ES-I3 (cell line): ENCODE measurements around the gene MALT1.

Source experiments
- H3K36me3 ChIP-seq: 2 replicates; pipeline ENCODE4 v1.6.1; 2013; ENCODE audit warnings: mild to moderate bottlenecking, low read length, control low read depth, moderate library complexity; ENCODE audit not compliant: insufficient read depth
- H3K4me1 ChIP-seq: 2 replicates; pipeline ENCODE4 v1.6.1; 2013; ENCODE audit warnings: mild to moderate bottlenecking, control low read depth, low read length; ENCODE audit not compliant: insufficient read depth
- H3K9ac ChIP-seq: 2 replicates; pipeline ENCODE4 v1.6.1; 2013; ENCODE audit warnings: low read depth, mild to moderate bottlenecking, low read length, moderate library complexity
- H3K9me3 ChIP-seq: 2 replicates; pipeline ENCODE4 v1.6.1; 2013; ENCODE audit warnings: mild to moderate bottlenecking, low read length, moderate library complexity; ENCODE audit not compliant: control insufficient read depth, insufficient read depth

Gene MALT1

DNA sequence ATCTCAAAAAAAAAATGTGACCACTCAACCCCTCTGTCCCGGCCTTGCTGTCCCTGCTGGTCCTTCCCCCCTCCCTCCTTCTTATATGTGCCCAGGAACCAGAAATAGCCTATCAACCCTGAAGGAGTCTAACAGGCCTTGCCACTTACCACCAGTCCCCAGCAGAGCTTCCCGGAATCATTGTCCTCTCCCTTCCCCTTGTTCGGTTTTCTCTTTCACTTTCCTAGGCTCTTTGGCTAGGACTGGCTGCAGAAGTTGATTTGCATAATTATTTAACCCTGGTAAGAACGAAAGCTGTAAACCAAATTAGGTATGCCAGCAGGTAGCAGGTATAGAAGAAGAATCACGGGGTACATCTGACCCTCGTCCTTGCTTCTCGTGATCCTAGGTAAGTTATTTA, 120.8 kb downstream of the MALT1 start:
- Histone ChIP-seq H3K36me3 (no peaks in the 10 kb centered on the region), H3K9me3 (no peaks in the 10 kb centered on the region), H3K4me1 (peaks cover 24% of the 10 kb centered on the region), H3K9ac (no peak overlapping the region)

DNA sequence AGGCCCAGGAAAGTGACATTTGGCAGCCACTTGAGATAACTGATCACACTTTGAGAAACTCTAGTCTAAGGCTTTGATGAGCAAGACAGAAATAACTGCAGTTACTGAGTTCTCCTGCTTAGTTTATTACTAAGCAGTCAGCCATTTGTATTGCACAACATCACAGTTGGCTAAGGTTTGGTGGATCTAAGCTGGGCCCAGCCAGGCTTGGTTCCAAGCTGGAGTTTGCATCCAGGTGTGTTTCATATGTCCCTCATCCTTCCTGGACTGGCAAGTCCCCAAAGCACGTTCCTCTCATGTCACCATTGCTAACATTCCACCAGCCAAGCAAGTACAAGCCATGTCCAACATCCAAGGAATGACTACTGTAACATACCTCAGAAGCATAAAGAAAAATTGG, 122.1 kb downstream of the MALT1 start:
- H3K9ac ChIP-seq: no peak overlapping the region
- H3K9me3 ChIP-seq: no peaks in the 10 kb centered on the region
- peaks cover 18% of the 10 kb centered on the region for H3K4me1 ChIP-seq
- no peaks in the 10 kb centered on the region for H3K36me3 ChIP-seq

DNA sequence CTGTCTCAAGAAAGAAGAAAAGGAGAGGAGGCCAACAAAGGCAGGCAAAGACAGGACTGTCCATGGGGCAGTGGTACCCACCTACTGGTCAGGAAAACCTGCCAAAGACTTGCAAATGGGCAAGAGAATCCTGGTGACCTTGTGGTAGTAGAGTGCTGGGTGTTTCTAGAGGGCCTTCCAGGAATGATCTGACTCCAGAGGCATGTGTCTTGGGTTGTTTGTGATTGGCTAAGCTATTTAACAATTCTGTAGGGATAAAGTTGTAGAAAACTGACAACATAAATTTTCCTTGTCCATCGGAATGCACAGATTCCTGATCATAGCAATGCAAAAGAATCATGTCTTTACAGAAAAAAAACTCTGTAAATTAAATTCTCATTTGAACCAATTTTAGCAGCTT, 125.0 kb downstream of the MALT1 start:
- no peaks in the 10 kb centered on the region for H3K4me1 ChIP-seq
- no peak overlapping the region for H3K9ac ChIP-seq
- H3K9me3 ChIP-seq: no peaks in the 10 kb centered on the region
- H3K36me3 ChIP-seq: no peaks in the 10 kb centered on the region

DNA sequence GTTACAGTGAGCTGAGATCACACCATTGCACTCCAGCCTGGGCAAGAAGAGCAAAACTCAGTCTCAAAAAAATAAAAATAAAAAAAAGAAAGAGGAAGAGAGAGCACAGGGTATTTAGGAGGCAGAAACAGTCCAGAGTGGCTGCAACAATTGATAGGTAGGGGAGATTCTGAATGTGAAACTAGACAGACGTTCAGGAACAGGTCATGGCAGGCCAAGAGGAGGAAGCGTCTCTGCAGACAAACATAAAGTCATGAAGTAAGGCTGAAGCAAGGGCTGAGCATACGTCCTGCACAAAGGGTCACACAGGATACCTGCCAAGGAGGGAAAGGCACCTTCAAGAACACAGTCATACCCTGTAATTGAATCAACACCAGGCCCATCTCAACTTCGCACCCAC, 129.3 kb downstream of the MALT1 start:
- Histone ChIP-seq H3K36me3 (no peaks in the 10 kb centered on the region), H3K9me3 (no peaks in the 10 kb centered on the region), H3K9ac (no peak overlapping the region), H3K4me1 (peaks cover 5% of the 10 kb centered on the region)

DNA sequence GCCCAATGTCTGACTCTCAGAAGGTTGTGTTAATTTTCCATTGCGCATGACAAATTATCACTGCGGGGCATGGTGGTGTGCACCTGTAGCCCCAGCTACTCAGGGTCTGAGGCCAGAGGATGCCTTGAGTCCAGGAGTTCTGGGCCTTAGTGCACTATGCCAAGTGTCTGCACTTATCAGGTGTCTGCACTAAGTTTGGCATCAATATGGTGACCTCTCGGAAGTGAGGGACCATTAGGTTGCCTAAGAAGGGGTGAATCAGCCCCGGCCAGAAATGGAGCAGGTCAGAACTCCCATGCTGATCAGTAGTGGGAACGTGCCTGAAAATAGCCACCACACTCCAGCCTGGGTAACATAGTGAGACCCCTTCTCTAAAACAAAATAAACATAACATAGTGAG, 131.7 kb downstream of the MALT1 start:
- Histone ChIP-seq H3K36me3 (no peaks in the 10 kb centered on the region), H3K4me1 (peaks cover 12% of the 10 kb centered on the region), H3K9ac (no peak overlapping the region), H3K9me3 (no peaks in the 10 kb centered on the region)

DNA sequence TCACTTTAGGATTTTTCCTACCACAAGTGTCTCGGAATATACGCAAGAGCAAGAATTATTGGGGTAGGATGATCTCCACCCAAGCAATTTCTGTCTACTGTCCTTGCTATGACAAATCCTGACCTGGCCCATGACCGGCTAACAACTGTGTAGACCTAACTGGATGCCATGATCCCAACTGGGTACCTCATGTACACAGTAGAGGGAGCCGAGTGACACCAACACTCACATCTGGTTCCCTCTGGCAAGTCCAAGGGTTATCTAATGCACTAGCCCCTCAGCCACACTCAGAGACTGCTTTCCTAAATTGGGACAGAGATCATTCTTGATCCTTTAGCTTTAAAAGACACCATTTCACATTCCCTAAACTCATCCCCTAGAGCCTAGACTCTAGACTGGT, 132.7 kb downstream of the MALT1 start:
- H3K4me1 ChIP-seq: peaks cover 18% of the 10 kb centered on the region
- H3K9ac ChIP-seq: no peak overlapping the region
- H3K36me3 ChIP-seq: no peaks in the 10 kb centered on the region
- no peaks in the 10 kb centered on the region for H3K9me3 ChIP-seq
